PC-9 (cell line): ENCODE data around the gene TOX3.

Experiments used
- EZH2 ChIP-seq: fragments of 200-600 bp; sonication (generic); IDR thresholded peaks from 2 replicates; pipeline ENCODE4 v1.8.0; 2017; ENCODE audit warnings: antibody characterized with exemption, low read depth
- TF ChIP-seq, protein P1 (sequence below): fragments of 200-600 bp; sonication (generic); conservative IDR thresholded peaks from 2 replicates; pipeline ENCODE4 v1.6.1; 2017; ENCODE audit warnings: mixed run types, antibody characterized with exemption, mild to moderate bottlenecking, moderate library complexity

DNA sequence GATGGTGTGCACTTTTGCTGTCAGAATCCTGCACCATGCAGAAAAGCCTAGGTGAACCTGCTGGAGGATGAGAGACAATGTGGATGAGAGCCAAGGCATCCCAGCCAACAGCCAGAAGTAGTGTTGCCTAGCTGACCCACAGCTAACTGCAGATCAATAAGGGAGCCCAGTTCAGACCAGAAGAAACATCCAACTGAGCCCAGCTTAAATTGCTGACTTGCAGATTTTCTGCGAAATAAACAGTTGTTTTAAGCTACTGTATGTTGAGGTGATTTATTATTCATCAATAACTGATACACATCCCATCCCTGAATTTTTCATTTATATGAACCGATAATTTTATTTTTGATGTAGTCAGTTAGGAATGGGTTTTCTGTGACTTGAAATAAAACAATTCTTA is 39.2 kb upstream of the TOX3 start:
- TF ChIP-seq, protein P1, sequence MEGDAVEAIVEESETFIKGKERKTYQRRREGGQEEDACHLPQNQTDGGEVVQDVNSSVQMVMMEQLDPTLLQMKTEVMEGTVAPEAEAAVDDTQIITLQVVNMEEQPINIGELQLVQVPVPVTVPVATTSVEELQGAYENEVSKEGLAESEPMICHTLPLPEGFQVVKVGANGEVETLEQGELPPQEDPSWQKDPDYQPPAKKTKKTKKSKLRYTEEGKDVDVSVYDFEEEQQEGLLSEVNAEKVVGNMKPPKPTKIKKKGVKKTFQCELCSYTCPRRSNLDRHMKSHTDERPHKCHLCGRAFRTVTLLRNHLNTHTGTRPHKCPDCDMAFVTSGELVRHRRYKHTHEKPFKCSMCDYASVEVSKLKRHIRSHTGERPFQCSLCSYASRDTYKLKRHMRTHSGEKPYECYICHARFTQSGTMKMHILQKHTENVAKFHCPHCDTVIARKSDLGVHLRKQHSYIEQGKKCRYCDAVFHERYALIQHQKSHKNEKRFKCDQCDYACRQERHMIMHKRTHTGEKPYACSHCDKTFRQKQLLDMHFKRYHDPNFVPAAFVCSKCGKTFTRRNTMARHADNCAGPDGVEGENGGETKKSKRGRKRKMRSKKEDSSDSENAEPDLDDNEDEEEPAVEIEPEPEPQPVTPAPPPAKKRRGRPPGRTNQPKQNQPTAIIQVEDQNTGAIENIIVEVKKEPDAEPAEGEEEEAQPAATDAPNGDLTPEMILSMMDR = no peak
- TF ChIP-seq EZH2 = no peak
